H1 (cell line): ENCODE results near the gene RPTOR. TPM values are rescaled to one million over a fixed set of nuclear protein-coding genes. Genes with fewer than 3 reads are reported as not detected.

ENCODE experiments used
- CTCF ChIA-PET: fragments of 300-600 bp; sonication (Branson Sonifier 250); formaldehyde crosslinking; loops from one replicate; lab custom pipeline; 2021; ENCODE audit not compliant: partially characterized antibody; lab: Charles Lee
- POLR2A ChIA-PET: fragments of 300-600 bp; sonication (Branson Sonifier 250); formaldehyde crosslinking; loops from one replicate; lab custom pipeline; 2021; ENCODE audit warnings: inconsistent platforms; ENCODE audit not compliant: partially characterized antibody; lab: Charles Lee
- DNase-seq, 2 experiments: peaks; one replicate each; pipeline versions ENCODE4 v3.0.0 to v3.0.0-alpha.2; 2010 to 2022; ENCODE audit warnings: low spot score in 2 of 2, low read depth in 1 of 2, mixed read lengths in 1 of 2
- FAIRE-seq: peaks from 2 replicates; lab custom pipeline; 2011; peaks lifted over from hg19 to GRCh38; lab: Jason Lieb, UNC
- H2AFZ ChIP-seq: 2 replicates; pipeline ENCODE4 v1.8.1; 2012; ENCODE audit warnings: low read length, inconsistent platforms
- H2AK5ac ChIP-seq: 2 replicates; pipeline ENCODE4 v1.6.1; 2013; ENCODE audit warnings: low read depth, low read length
- H2BK120ac ChIP-seq: replicated peaks from 2 replicates; pipeline ENCODE3; 2013; ENCODE audit warnings: low read depth, low read length, inconsistent platforms
- H2BK12ac ChIP-seq: 2 replicates; pipeline ENCODE4 v1.6.1; 2013; ENCODE audit warnings: low read depth, low read length
- H2BK15ac ChIP-seq: 2 replicates; pipeline ENCODE4 v1.6.1; 2013; ENCODE audit warnings: low read length
- H2BK20ac ChIP-seq: 2 replicates; pipeline ENCODE4 v1.6.1; 2013; ENCODE audit warnings: low read length
- H2BK5ac ChIP-seq: 2 replicates; pipeline ENCODE4 v1.6.1; 2013; ENCODE audit warnings: low read depth, low read length
- H3K14ac ChIP-seq: 2 replicates; pipeline ENCODE4 v1.6.1; 2013; ENCODE audit warnings: inconsistent platforms; ENCODE audit not compliant: insufficient read length
- H3K18ac ChIP-seq: 2 replicates; pipeline ENCODE4 v1.6.1; 2013; ENCODE audit warnings: low read length; ENCODE audit errors: extremely low read depth
- H3K23ac ChIP-seq: 2 replicates; pipeline ENCODE4 v1.6.1; 2013; ENCODE audit warnings: inconsistent platforms; ENCODE audit not compliant: insufficient read length
- H3K23me2 ChIP-seq: 2 replicates; pipeline ENCODE4 v1.6.1; 2013; ENCODE audit warnings: low read depth, low read length
- H3K27ac ChIP-seq: 2 replicates; pipeline ENCODE4 v1.6.1; 2011; ENCODE audit warnings: low read depth, low read length, inconsistent platforms
- H3K27me3 ChIP-seq, 4 experiments: replicated peaks in 1 of 4; 1 replicate in 1 of 4; 2 replicates in 3 of 4; pipeline versions ENCODE4 v1.6.1 to v1.8.1; 2011 to 2013; ENCODE audit warnings: low read length in 3 of 4, mild to moderate bottlenecking in 3 of 4, inconsistent platforms in 2 of 4, mixed read lengths in 2 of 4, moderate library complexity in 1 of 4; ENCODE audit not compliant: control insufficient read depth in 3 of 4, insufficient read depth in 3 of 4; ENCODE audit errors: extremely low read depth in 1 of 4
- H3K36me3 ChIP-seq, 4 experiments: 2 replicates each; pipeline versions ENCODE4 v1.6.1 to v1.8.1; 2011 to 2013; ENCODE audit warnings: mild to moderate bottlenecking in 4 of 4, low read length in 3 of 4, moderate library complexity in 2 of 4, control low read depth in 1 of 4, inconsistent platforms in 1 of 4; ENCODE audit not compliant: insufficient read depth in 4 of 4, control insufficient read depth in 2 of 4
- H3K4ac ChIP-seq: replicated peaks from 2 replicates; pipeline ENCODE3; 2013; ENCODE audit warnings: low read length, low read depth, mixed read lengths, inconsistent platforms; ENCODE audit not compliant: insufficient read length
- H3K4me1 ChIP-seq, 4 experiments: replicated peaks in 1 of 4; 1 replicate in 1 of 4; 2 replicates in 3 of 4; pipeline versions ENCODE4 v1.6.1 to v1.8.1; 2011 to 2013; ENCODE audit warnings: low read length in 3 of 4, inconsistent platforms in 2 of 4, mixed read lengths in 1 of 4; ENCODE audit not compliant: insufficient read depth in 4 of 4, control insufficient read depth in 3 of 4
- H3K4me2 ChIP-seq, 2 experiments: 2 replicates each; pipeline versions ENCODE4 v1.6.1 to v1.8.1; 2011 to 2013; ENCODE audit warnings: low read depth in 2 of 2, low read length in 2 of 2, control low read depth in 1 of 2, inconsistent platforms in 1 of 2, mild to moderate bottlenecking in 1 of 2; ENCODE audit not compliant: insufficient read depth in 1 of 2
- H3K4me3 ChIP-seq, 4 experiments: fragments of 200-600, 300-600 bp in 1 of 4; sonication (generic), shearing (Covaris generic), sonication (Bioruptor Twin) in 1 of 4; 2 replicates each; pipeline versions ENCODE4 v1.5.1 to v1.8.1; 2011 to 2016; ENCODE audit warnings: low read length in 4 of 4, low read depth in 3 of 4, control low read depth in 2 of 4, inconsistent platforms in 2 of 4, mild to moderate bottlenecking in 2 of 4, mixed read lengths in 1 of 4, moderate library complexity in 1 of 4; ENCODE audit not compliant: insufficient read depth in 2 of 4; ENCODE audit errors: extremely low read depth in 1 of 4
- H3K56ac ChIP-seq: replicated peaks from 2 replicates; pipeline ENCODE3; 2013; ENCODE audit warnings: low read depth, mild to moderate bottlenecking, mixed read lengths, low read length, inconsistent platforms; ENCODE audit not compliant: insufficient read length
- H3K79me1 ChIP-seq: 2 replicates; pipeline ENCODE4 v1.6.1; 2013; ENCODE audit warnings: low read depth, low read length, control low read depth
- H3K79me2 ChIP-seq, 2 experiments: 2 replicates each; pipeline versions ENCODE4 v1.6.1 to v1.8.1; 2012 to 2013; ENCODE audit warnings: low read length in 2 of 2, mild to moderate bottlenecking in 2 of 2, inconsistent platforms in 1 of 2; ENCODE audit not compliant: insufficient read depth in 2 of 2, control insufficient read depth in 1 of 2
- H3K9ac ChIP-seq, 4 experiments: replicated peaks in 1 of 4; 1 replicate in 1 of 4; 2 replicates in 3 of 4; pipeline versions ENCODE4 v1.6.1 to v1.8.1; 2011 to 2013; ENCODE audit warnings: low read depth in 3 of 4, low read length in 3 of 4, control low read depth in 2 of 4, mild to moderate bottlenecking in 2 of 4, moderate library complexity in 2 of 4, inconsistent platforms in 1 of 4; ENCODE audit errors: extremely low read depth in 1 of 4
- H3K9me3 ChIP-seq, 2 experiments: 2 replicates each; pipeline versions ENCODE4 v1.6.1 to v1.8.1; 2012 to 2013; ENCODE audit warnings: mild to moderate bottlenecking in 2 of 2, moderate library complexity in 2 of 2, control low read depth in 1 of 2, inconsistent platforms in 1 of 2, low read depth in 1 of 2, low read length in 1 of 2, mixed read lengths in 1 of 2; ENCODE audit not compliant: insufficient read depth in 2 of 2
- H4K20me1 ChIP-seq, 2 experiments: replicated peaks in 1 of 2; 2 replicates each; pipeline versions ENCODE3 to v1.8.1; 2011 to 2013; ENCODE audit warnings: inconsistent platforms in 2 of 2, low read length in 2 of 2, mild to moderate bottlenecking in 1 of 2; ENCODE audit not compliant: insufficient read depth in 2 of 2, control insufficient read depth in 1 of 2
- H4K5ac ChIP-seq: 2 replicates; pipeline ENCODE4 v1.6.1; 2013; ENCODE audit warnings: low read length, low read depth, mixed read lengths, inconsistent platforms; ENCODE audit not compliant: insufficient read length
- H4K8ac ChIP-seq: 2 replicates; pipeline ENCODE4 v1.8.0; 2013; ENCODE audit warnings: mild to moderate bottlenecking, moderate library complexity, low read length, inconsistent platforms; ENCODE audit not compliant: insufficient read depth; ENCODE audit errors: extremely low read depth
- H4K91ac ChIP-seq: replicated peaks from 2 replicates; pipeline ENCODE3; 2013; ENCODE audit warnings: low read length, mixed read lengths, inconsistent platforms; ENCODE audit not compliant: insufficient read length
- CHD1 ChIP-seq: IDR thresholded peaks from 2 replicates; pipeline ENCODE4 v1.6.1; 2012; ENCODE audit warnings: low read depth, low read length, improper control_type of control experiment
- CREB1 ChIP-seq: IDR thresholded peaks from 2 replicates; pipeline ENCODE4 v1.6.1; 2012; ENCODE audit warnings: inconsistent platforms
- JUN ChIP-seq: IDR thresholded peaks from 2 replicates; pipeline ENCODE4 v1.6.1; 2011; ENCODE audit warnings: low read depth, mild to moderate bottlenecking, improper control_type of control experiment, low read length
- KDM4A ChIP-seq: IDR thresholded peaks from one replicate; pipeline ENCODE4 v1.7.1; 2012; ENCODE audit warnings: low read depth, mild to moderate bottlenecking, moderate library complexity, low read length, inconsistent platforms; ENCODE audit not compliant: severe bottlenecking
- NANOG ChIP-seq: IDR thresholded peaks from 2 replicates; pipeline ENCODE4 v1.6.1; 2011; ENCODE audit warnings: low read length, low read depth, mild to moderate bottlenecking, inconsistent platforms; ENCODE audit not compliant: insufficient read depth, poor library complexity, severe bottlenecking
- RFX5 ChIP-seq: IDR thresholded peaks from 2 replicates; pipeline ENCODE4 v1.6.1; 2011; ENCODE audit warnings: low read depth, low read length, improper control_type of control experiment, borderline replicate concordance
- TEAD4 ChIP-seq: IDR thresholded peaks from 2 replicates; pipeline ENCODE4 v1.6.1; 2012; ENCODE audit warnings: low read depth, low read length, inconsistent platforms, mixed read lengths
- WGBS, 2 experiments: shearing (Covaris generic) in 1 of 2; methylation state at CpG; one replicate each; pipeline versions ENCODE4 v1.1.6 to v1.1.7; 2013 to 2015; ENCODE audit warnings: low lambda C conversion rate in 2 of 2, mixed read lengths in 2 of 2, inconsistent platforms in 1 of 2, low coverage in 1 of 2, missing lambda C conversion rate in 1 of 2; ENCODE audit not compliant: insufficient replicate concordance in 2 of 2, insufficient coverage in 1 of 2, insufficient read length in 1 of 2; ENCODE audit errors: extremely low coverage in 1 of 2, missing lambda C conversion rate in 1 of 2; 5-methylcytosine and 5-hydroxymethylcytosine counted together
- polyA plus RNA-seq, 7 experiments: library from polyadenylated mRNA; depleted of rRNA in 3 of 7; stranded (reverse) in 5 of 7; unstranded in 2 of 7; fragments of >200 nt in 5 of 7; fragments of 200-250 nt in 2 of 7; gene quantifications; 1 replicate in 5 of 7; 2 replicates in 1 of 7; 4 replicates in 1 of 7; pipeline versions ENCODE4 v1.2.1 to v1.2.3, GENCODE V29; 2011 to 2013; ENCODE audit warnings: missing spikeins in 2 of 7, mixed read lengths in 2 of 7
- total RNA-seq: library from RNA; stranded (reverse); fragmentation: NEBNext Ultra II Directional; extraction: Animal tissue kit (Norgen Biotek cat#: 25700); gene quantifications from 2 replicates; pipeline ENCODE4 v1.2.1, GENCODE V29; 2021

Gene RPTOR
- total and polyA plus RNA-seq, 2 of the 8 experiments (the other 6 are each of a cell fraction or from before 2014, with no cell fraction given) = 6.9 to 28.7 TPM

- no peaks in the 10 kb centered on the region for H3K79me2 ChIP-seq
- no peak overlapping the region for H3K14ac ChIP-seq
- H3K27ac ChIP-seq = no peak overlapping the region
- no peaks in the 10 kb centered on the region; the same call in 1 of the 2 replicates for H3K79me1 ChIP-seq
- no peaks in the 10 kb centered on the region for H3K9me3 ChIP-seq
- TF ChIP-seq CHD1 (no peak), NANOG (peak; percentile 78), KDM4A (no peak), RFX5 (peak; percentile 92), CREB1 (peak; percentile 36; the same call in 1 of the 2 replicates), TEAD4 (peak; percentile 67), JUN (peak; percentile 14; the same call in 1 of the 2 replicates)
- H2BK20ac ChIP-seq = no peak overlapping the region
- H2AFZ ChIP-seq = no peak overlapping the region
- POLR2A ChIA-PET = no interaction called here
- H3K23me2 ChIP-seq = no peaks in the 10 kb centered on the region
- H4K91ac ChIP-seq = no peak overlapping the region
- no peak overlapping the region for H2BK120ac ChIP-seq
- H3K4me2 ChIP-seq = no peak overlapping the region
- H3K56ac ChIP-seq = no peak overlapping the region
- no peak overlapping the region for H3K9ac ChIP-seq
- H4K20me1 ChIP-seq = peaks cover 0 to 2% of the 10 kb centered on the region in 2 experiments
- H3K23ac ChIP-seq = no peak overlapping the region
- no peak overlapping the region for H2BK12ac ChIP-seq
- 91% methylated on average over 6 of the region's 6 CpGs; no CpG with 5 or more reads in 1 of the 2 experiments for WGBS, 2 experiments
- no peak overlapping the region for H3K18ac ChIP-seq
- H2BK5ac ChIP-seq = no peak overlapping the region
- FAIRE-seq (peak; percentile 48), DNase-seq (no peak)
- no peak overlapping the region for H3K4me3 ChIP-seq
- H4K5ac ChIP-seq = no peak overlapping the region
- CTCF ChIA-PET = interaction anchor here (1.0 to 1.5 kb wide), 3 partner anchors 15 to 128 kb away, joined by 3 to 5 read pairs (median 3); no protein-coding TSS in a partner anchor
- no peaks in the 10 kb centered on the region for H3K36me3 ChIP-seq
- no peaks in the 10 kb centered on the region; a peak in 1 of 7 replicates for H3K27me3 ChIP-seq
- H3K4me1 ChIP-seq = peaks cover 0 to 3% (median 1%) of the 10 kb centered on the region in 4 experiments; a peak in 3 of 7 replicates
- no peak overlapping the region for H2AK5ac ChIP-seq
- H2BK15ac ChIP-seq = no peak overlapping the region
- no peak overlapping the region for H3K4ac ChIP-seq
- no peak overlapping the region for H4K8ac ChIP-seq
Observed at GRCh38 chr17:80777274-80777673, 232.6 kb downstream of the RPTOR start.
